ENCODE data around the gene LRRC39.

The LRRC39 gene

GRCh38 chr1:100131623-100132022 lies 46.4 kb downstream of the LRRC39 start:
- peaks cover 17% of the 10 kb centered on the region for H3K4me1 ChIP-seq (ENCODE audit: insufficient read depth, poor library complexity, severe bottlenecking)
- H3K4me3 ChIP-seq (ENCODE audit: severe bottlenecking), result peak overlapping the region; percentile 81
- peaks cover 13% of the 10 kb centered on the region for H3K36me3 ChIP-seq (ENCODE audit: low read depth)
- no peaks in the 10 kb centered on the region for H3K27me3 ChIP-seq (ENCODE audit: insufficient read depth, poor library complexity, severe bottlenecking)
- no peak for DNase-seq (ENCODE audit: low spot score)
- H3K27ac ChIP-seq (ENCODE audit: poor library complexity, severe bottlenecking), result peak overlapping the region; percentile 43
- ATAC-seq (ENCODE audit: low read depth), result no peak
- no peaks in the 10 kb centered on the region for H3K9me3 ChIP-seq (ENCODE audit: severe bottlenecking)
- no peak for TF ChIP-seq CTCF (IDR thresholded peaks at IDR 0.05; ENCODE audit: poor library complexity, severe bottlenecking)

GRCh38 chr1:100130552-100131077 lies 47.4 kb downstream of the LRRC39 start:
- H3K27me3 ChIP-seq (ENCODE audit: insufficient read depth, poor library complexity, severe bottlenecking), result no peaks in the 10 kb centered on the region
- TF ChIP-seq CTCF (IDR thresholded peaks at IDR 0.05; ENCODE audit: poor library complexity, severe bottlenecking), result no peak
- ATAC-seq (ENCODE audit: low read depth) (no peak), DNase-seq (ENCODE audit: low spot score) (no peak)
- no peaks in the 10 kb centered on the region for H3K9me3 ChIP-seq (ENCODE audit: severe bottlenecking)
- H3K4me3 ChIP-seq (ENCODE audit: severe bottlenecking), result no peak overlapping the region
- H3K27ac ChIP-seq (ENCODE audit: poor library complexity, severe bottlenecking), result no peak overlapping the region
- H3K36me3 ChIP-seq (ENCODE audit: low read depth), result peaks cover 9% of the 10 kb centered on the region
- peaks cover 17% of the 10 kb centered on the region for H3K4me1 ChIP-seq (ENCODE audit: insufficient read depth, poor library complexity, severe bottlenecking)

GRCh38 chr1:100127226-100127625 lies 50.8 kb downstream of the LRRC39 start:
- H3K4me3 ChIP-seq (ENCODE audit: severe bottlenecking), result no peak overlapping the region
- H3K4me1 ChIP-seq (ENCODE audit: insufficient read depth, poor library complexity, severe bottlenecking), result peaks cover 9% of the 10 kb centered on the region
- no peak for ATAC-seq (ENCODE audit: low read depth)
- no peaks in the 10 kb centered on the region for H3K9me3 ChIP-seq (ENCODE audit: severe bottlenecking)
- H3K36me3 ChIP-seq (ENCODE audit: low read depth), result peaks cover 14% of the 10 kb centered on the region
- no peaks in the 10 kb centered on the region for H3K27me3 ChIP-seq (ENCODE audit: insufficient read depth, poor library complexity, severe bottlenecking)
- no peak overlapping the region for H3K27ac ChIP-seq (ENCODE audit: poor library complexity, severe bottlenecking)
- no peak for TF ChIP-seq CTCF (IDR thresholded peaks at IDR 0.05; ENCODE audit: poor library complexity, severe bottlenecking)
- no peak for DNase-seq (ENCODE audit: low spot score)

GRCh38 chr1:100122177-100122576 lies 55.9 kb downstream of the LRRC39 start:
- no peak for TF ChIP-seq CTCF (IDR thresholded peaks at IDR 0.05; ENCODE audit: poor library complexity, severe bottlenecking)
- Histone ChIP-seq H3K9me3 (ENCODE audit: severe bottlenecking) (no peaks in the 10 kb centered on the region), H3K27me3 (ENCODE audit: insufficient read depth, poor library complexity, severe bottlenecking) (no peaks in the 10 kb centered on the region), H3K27ac (ENCODE audit: poor library complexity, severe bottlenecking) (no peak overlapping the region), H3K4me3 (ENCODE audit: severe bottlenecking) (no peak overlapping the region), H3K36me3 (ENCODE audit: low read depth) (peaks cover 49% of the 10 kb centered on the region), H3K4me1 (ENCODE audit: insufficient read depth, poor library complexity, severe bottlenecking) (no peaks in the 10 kb centered on the region)
- ATAC-seq (ENCODE audit: low read depth) (no peak), DNase-seq (ENCODE audit: low spot score) (no peak)

- Histone ChIP-seq H3K9me3 (ENCODE audit: severe bottlenecking) (no peaks in the 10 kb centered on the region), H3K4me3 (ENCODE audit: severe bottlenecking) (no peak overlapping the region), H3K27ac (ENCODE audit: poor library complexity, severe bottlenecking) (no peak overlapping the region), H3K27me3 (ENCODE audit: insufficient read depth, poor library complexity, severe bottlenecking) (no peaks in the 10 kb centered on the region), H3K36me3 (ENCODE audit: low read depth) (peaks cover 61% of the 10 kb centered on the region), H3K4me1 (ENCODE audit: insufficient read depth, poor library complexity, severe bottlenecking) (no peaks in the 10 kb centered on the region)
- TF ChIP-seq CTCF (IDR thresholded peaks at IDR 0.05; ENCODE audit: poor library complexity, severe bottlenecking), result no peak
- DNase-seq (ENCODE audit: low spot score) (no peak), ATAC-seq (ENCODE audit: low read depth) (no peak)
Measured at GRCh38 chr1:100115524-100115923, 62.5 kb downstream of the LRRC39 start.

Measured in RWPE2 (cell line).